K562 (cell line): ENCODE results near the gene PMF1. TPM values are rescaled to one million over a fixed set of nuclear protein-coding genes. Genes with fewer than 3 reads are reported as not detected.
A peak's percentile ranks its signal among the peaks of the same experiment; 100 is the strongest.

Experiments
- ARID4B ChIP-seq: sonication (generic); formaldehyde crosslinking; IDR thresholded peaks from 2 replicates; pipeline ENCODE4 v1.8.0; 2022; ENCODE audit warnings: mild to moderate bottlenecking, missing genetic modification reagents
- CEBPG ChIP-seq, 3 experiments: fragments of 200-800 bp in 1 of 3; sonication (Bioruptor generic) in 1 of 3; sonication (generic) in 1 of 3; formaldehyde crosslinking in 1 of 3; IDR thresholded peaks in 2 of 3; conservative IDR thresholded peaks in 1 of 3; 2 replicates each; pipeline versions ENCODE4 v1.6.1 to v1.8.0; 2016 to 2022; ENCODE audit warnings: missing compliant biosample characterization in 2 of 3, missing genetic modification characterization in 2 of 3, mild to moderate bottlenecking in 1 of 3, missing genetic modification reagents in 1 of 3
- CGGBP1 ChIP-seq: fragments of 250-450 bp; sonication (Bioruptor Pico); IDR thresholded peaks from 2 replicates; pipeline ENCODE4 v1.9.0; 2021; ENCODE audit warnings: mild to moderate bottlenecking
- COPS2 ChIP-seq: fragments of 450-650 bp; conservative IDR thresholded peaks from 2 replicates; pipeline ENCODE4 v1.6.1; 2016; ENCODE audit warnings: mild to moderate bottlenecking, moderate library complexity
- CREM ChIP-seq: IDR thresholded peaks from 2 replicates; pipeline ENCODE4 v1.6.1; 2014; ENCODE audit warnings: antibody characterized with exemption, low read depth
- E4F1 ChIP-seq: fragments of 250-450 bp; sonication (Bioruptor Pico); IDR thresholded peaks from 2 replicates; pipeline ENCODE4 v1.5.0; 2021; ENCODE audit warnings: mild to moderate bottlenecking, borderline replicate concordance
- EP400 ChIP-seq: fragments of 450-650 bp; IDR thresholded peaks from 2 replicates; pipeline ENCODE4 v1.6.1; 2017; ENCODE audit warnings: antibody characterized with exemption, mild to moderate bottlenecking, moderate library complexity
- MCM2 ChIP-seq: fragments of 450-650 bp; IDR thresholded peaks from 2 replicates; pipeline ENCODE4 v1.6.1; 2017; ENCODE audit warnings: low read depth, mild to moderate bottlenecking
- SP2 ChIP-seq: IDR thresholded peaks from 2 replicates; pipeline ENCODE4 v1.6.1; 2011; ENCODE audit warnings: mild to moderate bottlenecking, low read depth, low read length, moderate library complexity; ENCODE audit not compliant: poor library complexity, severe bottlenecking; ENCODE audit errors: extremely low read depth
- SUPT5H ChIP-seq: fragments of 450-650 bp; IDR thresholded peaks from 2 replicates; pipeline ENCODE4 v1.6.1; 2016
- ZFP91 ChIP-seq: sonication (generic); formaldehyde crosslinking; IDR thresholded peaks from 2 replicates; pipeline ENCODE4 v1.8.0; 2022; ENCODE audit warnings: mild to moderate bottlenecking, missing genetic modification reagents
- ZNF140 ChIP-seq: fragments of 250-450 bp; sonication (Bioruptor Pico); IDR thresholded peaks from 2 replicates; pipeline ENCODE4 v1.8.0; 2021; ENCODE audit warnings: moderate library complexity, mild to moderate bottlenecking, inconsistent platforms
- ZNF146 ChIP-seq: IDR thresholded peaks from one replicate; pipeline ENCODE4 v1.6.1; 2018; ENCODE audit warnings: missing compliant biosample characterization; ENCODE audit not compliant: unreplicated experiment
- ZNF212 ChIP-seq: fragments of 450-650 bp; formaldehyde crosslinking; IDR thresholded peaks from 2 replicates; pipeline ENCODE4 v1.4.0; 2020; ENCODE audit warnings: mild to moderate bottlenecking
- ZNF277 ChIP-seq: fragments of 250-450 bp; sonication (Bioruptor Pico); IDR thresholded peaks from 2 replicates; pipeline ENCODE4 v1.8.0; 2022; ENCODE audit warnings: inconsistent platforms, mild to moderate bottlenecking, moderate library complexity, borderline replicate concordance
- polyA plus RNA-seq, 8 experiments: library from polyadenylated mRNA; depleted of rRNA in 4 of 8; stranded (reverse) in 5 of 8; unstranded in 3 of 8; fragments of >200 nt; fragmentation: Nextera tagmentation in 2 of 8; fragmentation: Illumina TruSeq in 1 of 8; extraction: Ambion mirVana in 2 of 8; extraction: Trizol in 1 of 8; gene quantifications; 2 replicates each; pipeline versions ENCODE4 v1.2.1 to v1.2.3, GENCODE V29; 2011 to 2014; ENCODE audit warnings: inconsistent platforms in 1 of 8, missing spikeins in 1 of 8
- total RNA-seq, 7 experiments: library from RNA; depleted of rRNA in 6 of 7; stranded (reverse); fragments of >200 nt in 6 of 7; fragmentation: Illumina TruSeq in 2 of 7; extraction: Trizol in 2 of 7; gene quantifications; 2 replicates each; pipeline versions ENCODE4 v1.2.1 to v1.2.3, GENCODE V29; 2011 to 2021; ENCODE audit warnings: low replicate concordance in 1 of 7

PMF1 gene
- total and polyA plus RNA-seq, 9 of the 15 experiments (the other 6 are each of a cell fraction or from before 2014, with no cell fraction given), result 9.4 to 92.9 (median 71.0) TPM

GRCh38 chr1:156191292-156191964 lies 21.4 kb upstream of the PMF1 start (continued):
- TF ChIP-seq CEBPG (CRISPR knock-in tag; IDR thresholded peaks at IDR 0.05) (no peak), CEBPG (tag; conservative IDR thresholded peaks at IDR 0.05 in 1 of 2, IDR thresholded peaks at IDR 0.05 in 1 of 2) (peak; percentile 52 to 58), E4F1 (no peak), ZNF277 (CRISPR knock-in tag) (no peak), ARID4B (CRISPR knock-in tag) (no peak), ZNF146 (peak; percentile 65), ZNF140 (CRISPR knock-in tag) (no peak), ZFP91 (CRISPR knock-in tag) (no peak), SUPT5H (no peak), ZNF212 (CRISPR knock-in tag) (no peak), MCM2 (no peak), CGGBP1 (CRISPR knock-in tag) (no peak), COPS2 (no peak), CREM (no peak), SP2 (no peak), EP400 (peak; percentile 30; the same call in 1 of the 2 replicates)
